HCT116 (cell line): ENCODE data around the gene OXTR.

Experiments
- ATF3 ChIP-seq: IDR thresholded peaks from 2 replicates; pipeline ENCODE4 v1.6.1; 2012
- CBX3 ChIP-seq: IDR thresholded peaks from 2 replicates; pipeline ENCODE4 v1.6.1; 2012; ENCODE audit warnings: low read depth
- CEBPB ChIP-seq: IDR thresholded peaks from 2 replicates; pipeline ENCODE4 v1.6.1; 2012; ENCODE audit warnings: low read depth
- CTCF ChIP-seq, 3 experiments: fragments of 200-600 bp in 1 of 3; sonication (generic) in 1 of 3; IDR thresholded peaks in 2 of 3; conservative IDR thresholded peaks in 1 of 3; 2 replicates each; pipeline ENCODE4 v1.5.1; 2012 to 2017; ENCODE audit warnings: low read depth in 2 of 3, low read length in 2 of 3, antibody characterized with exemption in 1 of 3, borderline replicate concordance in 1 of 3, control low read depth in 1 of 3, mild to moderate bottlenecking in 1 of 3, mixed read lengths in 1 of 3, mixed run types in 1 of 3, moderate library complexity in 1 of 3; ENCODE audit not compliant: insufficient read depth in 1 of 3
- EZH2 ChIP-seq: fragments of 200-600 bp; sonication (generic); IDR thresholded peaks from 2 replicates; pipeline ENCODE4 v1.6.1; 2017; ENCODE audit warnings: antibody characterized with exemption, mixed run types
- EZH2phosphoT487 ChIP-seq: fragments of 200-600 bp; IDR thresholded peaks from 2 replicates; pipeline ENCODE4 v1.6.1; 2018; ENCODE audit warnings: antibody characterized with exemption, borderline replicate concordance
- MAX ChIP-seq: IDR thresholded peaks from 2 replicates; pipeline ENCODE4 v1.6.1; 2012
- POLR2A ChIP-seq: IDR thresholded peaks from 2 replicates; pipeline ENCODE4 v1.7.0; 2011; ENCODE audit warnings: borderline replicate concordance; ENCODE audit not compliant: insufficient read depth, insufficient read length; ENCODE audit errors: extremely low read depth
- POLR2AphosphoS5 ChIP-seq: IDR thresholded peaks from 2 replicates; pipeline ENCODE4 v1.6.1; 2011; ENCODE audit warnings: mild to moderate bottlenecking, low read depth, low read length, moderate library complexity
- RAD21 ChIP-seq: IDR thresholded peaks from 2 replicates; pipeline ENCODE4 v1.6.1; 2012; ENCODE audit warnings: low read depth, mild to moderate bottlenecking
- SIN3A ChIP-seq: IDR thresholded peaks from 2 replicates; pipeline ENCODE4 v1.6.1; 2012; ENCODE audit warnings: low read depth
- SP1 ChIP-seq: IDR thresholded peaks from 2 replicates; pipeline ENCODE4 v1.6.1; 2012; ENCODE audit warnings: low read depth
- YY1 ChIP-seq: IDR thresholded peaks from 2 replicates; pipeline ENCODE4 v1.6.1; 2011; ENCODE audit warnings: low read length, low read depth, moderate library complexity, mild to moderate bottlenecking; ENCODE audit not compliant: insufficient replicate concordance; ENCODE audit errors: extremely low read depth
- ZNF274 ChIP-seq: fragments of 200-500 bp; sonication (Bioruptor generic); IDR thresholded peaks from 2 replicates; pipeline ENCODE4 v1.6.1; 2014; ENCODE audit warnings: mild to moderate bottlenecking, low read depth, low read length, inconsistent platforms

GRCh38 chr3:8784676-8785435 is 15.4 kb upstream of the OXTR start:
- TF ChIP-seq CTCF (IDR thresholded peaks at IDR 0.05 in 2 of 3, conservative IDR thresholded peaks at IDR 0.05 in 1 of 3; ENCODE audit: borderline replicate concordance in 1 of 3, insufficient read depth in 1 of 3, low read depth in 2 of 3, low read length in 2 of 3): no peak
- TF ChIP-seq POLR2A: no peak
- TF ChIP-seq EZH2phosphoT487: no peak
- no peak for TF ChIP-seq ATF3
- TF ChIP-seq YY1: no peak
- no peak for TF ChIP-seq RAD21
- no peak for TF ChIP-seq MAX
- TF ChIP-seq CEBPB: no peak
- TF ChIP-seq SIN3A: no peak
- TF ChIP-seq EZH2: no peak
- no peak for TF ChIP-seq SP1
- TF ChIP-seq CBX3: no peak
- TF ChIP-seq POLR2AphosphoS5: no peak
- no peak for TF ChIP-seq ZNF274
